MM.1S (cell line): ENCODE data around the gene ITGA11.

Experiments
- DNase-seq: peaks from one replicate; pipeline ENCODE4 v3.0.0-alpha.2; 2015
- H2AFZ ChIP-seq: fragments of 300-600 bp; sonication (generic); 2 replicates; pipeline ENCODE4 v1.6.0; 2016; ENCODE audit warnings: antibody characterized with exemption, low read length
- H3F3A ChIP-seq: fragments of 300-600 bp; sonication (generic); 2 replicates; pipeline ENCODE4 v1.6.1; 2016; ENCODE audit warnings: mild to moderate bottlenecking, antibody characterized with exemption, low read length, moderate library complexity, mixed read lengths; ENCODE audit not compliant: insufficient read depth
- H3K27ac ChIP-seq: fragments of 300-600 bp; sonication (generic); 2 replicates; pipeline ENCODE4 v1.5.1; 2016; ENCODE audit warnings: mild to moderate bottlenecking, low read length
- H3K27me3 ChIP-seq: fragments of 300-600 bp; sonication (generic); replicated peaks from 2 replicates; pipeline ENCODE4 v1.6.0; 2016; ENCODE audit warnings: low read length; ENCODE audit not compliant: insufficient read depth
- H3K36me3 ChIP-seq: fragments of 300-600 bp; sonication (generic); replicated peaks from 2 replicates; pipeline ENCODE4 v1.6.1; 2016; ENCODE audit warnings: mild to moderate bottlenecking, low read length, mixed read lengths; ENCODE audit not compliant: insufficient read depth
- H3K4me1 ChIP-seq: fragments of 300-600 bp; sonication (generic); 2 replicates; pipeline ENCODE4 v1.6.1; 2016; ENCODE audit warnings: low read length, mixed read lengths
- H3K4me2 ChIP-seq: fragments of 300-600 bp; sonication (generic); 2 replicates; pipeline ENCODE4 v1.6.0; 2016; ENCODE audit warnings: low read depth, low read length
- H3K4me3 ChIP-seq: fragments of 300-600 bp; sonication (generic); 2 replicates; pipeline ENCODE4 v1.5.1; 2016; ENCODE audit warnings: low read length, mixed read lengths
- H3K79me2 ChIP-seq: fragments of 300-600 bp; sonication (generic); 2 replicates; pipeline ENCODE4 v1.6.1; 2016; ENCODE audit warnings: mixed run types, low read length, mixed read lengths
- H3K9ac ChIP-seq: fragments of 300-600 bp; sonication (generic); 2 replicates; pipeline ENCODE4 v1.6.1; 2016; ENCODE audit warnings: low read length, mixed read lengths
- H3K9me2 ChIP-seq: fragments of 300-600 bp; sonication (generic); replicated peaks from 2 replicates; pipeline ENCODE4 v1.6.1; 2016; ENCODE audit warnings: mild to moderate bottlenecking, low read length, mixed read lengths; ENCODE audit not compliant: insufficient read depth
- H3K9me3 ChIP-seq: fragments of 300-600 bp; sonication (generic); replicated peaks from 2 replicates; pipeline ENCODE4 v1.6.1; 2016; ENCODE audit warnings: mild to moderate bottlenecking, low read length, mixed read lengths; ENCODE audit not compliant: insufficient read depth
- H4K20me1 ChIP-seq: fragments of 300-600 bp; sonication (generic); 2 replicates; pipeline ENCODE4 v1.6.1; 2016; ENCODE audit warnings: mild to moderate bottlenecking, low read length, moderate library complexity, mixed read lengths; ENCODE audit not compliant: insufficient read depth
- CTCF ChIP-seq: fragments of 300-600 bp; sonication (generic); IDR thresholded peaks from 2 replicates; pipeline ENCODE4 v1.5.1; 2016; ENCODE audit warnings: antibody characterized with exemption, low read length, mixed read lengths
- EZH2 ChIP-seq: fragments of 300-600 bp; sonication (generic); optimal IDR thresholded peaks from 2 replicates; pipeline ENCODE3; 2017; ENCODE audit warnings: low read depth, mild to moderate bottlenecking, antibody characterized with exemption, low read length, mixed read lengths
- EZH2phosphoT487 ChIP-seq: fragments of 300-600 bp; sonication (generic); IDR thresholded peaks from 2 replicates; pipeline ENCODE4 v1.6.1; 2018; ENCODE audit warnings: antibody characterized with exemption, low read length

Gene ITGA11

GRCh38 chr15:68433551-68433950 is 1.6 kb upstream of the ITGA11 start:
- TF ChIP-seq EZH2 = no peak
- TF ChIP-seq CTCF = no peak
- no peak for TF ChIP-seq EZH2phosphoT487
- no peak overlapping the region for H3K4me2 ChIP-seq
- DNase-seq = no peak
- H2AFZ ChIP-seq = no peak overlapping the region
- no peaks in the 10 kb centered on the region for H4K20me1 ChIP-seq
- H3K79me2 ChIP-seq = no peaks in the 10 kb centered on the region
- H3K36me3 ChIP-seq = no peaks in the 10 kb centered on the region
- no peak overlapping the region for H3K9ac ChIP-seq
- H3F3A ChIP-seq = no peaks in the 10 kb centered on the region
- H3K4me3 ChIP-seq = no peak overlapping the region
- H3K9me3 ChIP-seq = no peaks in the 10 kb centered on the region
- H3K4me1 ChIP-seq = no peaks in the 10 kb centered on the region
- H3K9me2 ChIP-seq = no peaks in the 10 kb centered on the region
- peaks cover 3% of the 10 kb centered on the region; the same call in 1 of the 2 replicates for H3K27me3 ChIP-seq
- H3K27ac ChIP-seq = no peak overlapping the region

- Histone ChIP-seq H3F3A (no peaks in the 10 kb centered on the region), H3K36me3 (no peaks in the 10 kb centered on the region), H3K9me2 (no peaks in the 10 kb centered on the region), H3K27me3 (peaks cover 3% of the 10 kb centered on the region; the same call in 1 of the 2 replicates), H2AFZ (peak overlapping the region; percentile 50; the same call in 1 of the 2 replicates), H3K79me2 (no peaks in the 10 kb centered on the region), H4K20me1 (no peaks in the 10 kb centered on the region), H3K9me3 (no peaks in the 10 kb centered on the region), H3K4me3 (no peak overlapping the region), H3K4me1 (no peaks in the 10 kb centered on the region), H3K9ac (no peak overlapping the region), H3K27ac (no peak overlapping the region), H3K4me2 (peak overlapping the region; percentile 97; the same call in 1 of the 2 replicates)
- DNase-seq = no peak
- TF ChIP-seq EZH2 = no peak
- TF ChIP-seq CTCF = no peak
- no peak for TF ChIP-seq EZH2phosphoT487
Measured at GRCh38 chr15:68432441-68433064, 590 bp upstream of the ITGA11 start.

- Histone ChIP-seq H3K79me2 (no peaks in the 10 kb centered on the region), H3F3A (no peaks in the 10 kb centered on the region), H3K9me3 (no peaks in the 10 kb centered on the region), H3K36me3 (no peaks in the 10 kb centered on the region), H3K27me3 (peaks cover 3% of the 10 kb centered on the region; the same call in 1 of the 2 replicates), H3K4me2 (peak overlapping the region; percentile 97), H3K9ac (no peak overlapping the region), H3K27ac (no peak overlapping the region), H3K4me3 (peak overlapping the region; percentile 61; the same call in 1 of the 2 replicates), H2AFZ (peak overlapping the region; percentile 50), H4K20me1 (no peaks in the 10 kb centered on the region), H3K4me1 (no peaks in the 10 kb centered on the region), H3K9me2 (no peaks in the 10 kb centered on the region)
- TF ChIP-seq CTCF = no peak
- TF ChIP-seq EZH2 = no peak
- TF ChIP-seq EZH2phosphoT487 = no peak
- DNase-seq = no peak
Measured at GRCh38 chr15:68431037-68431791, 749 bp downstream of the ITGA11 start.
